NCI-H1105 (cell line): Measurements from ENCODE around the gene GJB2.

Source experiments
- DNase-seq: peaks from one replicate; lab custom pipeline; 2025; lab: John Stamatoyannopoulos, UW

Gene GJB2

DNA sequence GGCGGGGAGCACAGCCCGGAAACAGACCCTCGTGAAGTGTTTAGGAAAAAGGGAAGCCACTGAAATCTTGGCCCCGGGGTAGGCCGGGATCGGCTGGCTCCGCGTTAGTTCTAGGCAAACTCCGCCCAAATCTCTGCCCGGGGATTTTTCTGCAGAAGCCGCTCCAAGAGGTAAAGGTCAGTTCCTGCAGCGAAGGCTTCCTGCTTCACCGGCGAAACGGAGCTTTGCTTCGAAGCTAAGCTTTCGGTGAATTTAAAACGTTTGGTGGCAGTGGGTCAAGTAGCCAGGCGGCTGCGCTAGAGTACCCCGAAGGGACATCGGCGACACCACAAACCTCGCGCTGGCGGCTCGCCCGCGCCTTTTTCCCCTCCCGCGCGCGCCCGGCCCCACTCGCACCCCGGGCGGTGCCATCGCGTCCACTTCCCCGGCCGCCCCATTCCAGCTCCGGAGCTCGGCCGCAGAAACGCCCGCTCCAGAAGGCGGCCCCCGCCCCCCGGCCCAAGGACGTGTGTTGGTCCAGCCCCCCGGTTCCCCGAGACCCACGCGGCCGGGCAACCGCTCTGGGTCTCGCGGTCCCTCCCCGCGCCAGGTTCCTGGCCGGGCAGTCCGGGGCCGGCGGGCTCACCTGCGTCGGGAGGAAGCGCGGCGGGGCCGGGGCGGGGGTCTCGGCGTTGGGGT lies 441 bp downstream of the GJB2 start:
- DNase-seq = no peak

DNA sequence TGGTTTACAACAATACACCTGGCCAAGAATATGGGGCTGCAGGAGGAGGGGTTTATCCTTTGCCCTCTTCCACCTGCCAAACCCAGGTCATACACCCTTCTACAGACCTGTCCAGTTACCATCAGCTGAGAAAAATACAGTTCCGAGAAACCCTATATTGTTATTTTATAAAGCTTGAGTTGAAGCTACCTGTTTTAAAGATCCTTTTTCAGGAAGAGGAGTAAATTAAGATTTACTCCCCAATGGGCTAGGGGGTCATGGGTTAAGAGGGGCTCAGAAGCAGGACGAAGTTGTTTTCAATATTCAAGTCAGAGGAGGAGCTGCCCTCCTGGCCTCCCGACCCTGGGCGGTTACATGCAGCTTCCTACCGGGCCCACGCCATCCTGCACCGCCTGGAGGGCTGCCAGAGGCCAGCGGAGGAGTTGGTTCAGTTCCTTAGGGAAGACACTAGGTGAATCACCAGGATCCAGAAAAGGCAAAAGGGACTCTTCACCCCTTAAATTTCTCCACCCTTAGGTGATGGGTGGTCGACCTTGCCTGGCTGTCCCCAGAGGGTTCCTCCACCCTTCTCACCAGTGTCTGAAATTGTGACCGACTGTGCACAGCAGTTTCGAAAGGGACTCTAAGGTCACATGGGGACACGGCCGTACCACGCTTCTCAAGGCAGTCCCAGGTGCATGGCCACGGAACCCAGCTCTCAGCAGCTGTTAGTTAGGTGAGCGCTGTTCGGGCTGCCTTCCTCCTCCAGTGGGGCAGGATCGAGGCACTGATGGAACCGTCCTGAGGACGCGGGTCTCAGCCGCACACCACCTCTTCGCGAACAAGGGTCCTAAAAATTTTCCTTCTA lies 1.2 kb downstream of the GJB2 start:
- no peak for DNase-seq

DNA sequence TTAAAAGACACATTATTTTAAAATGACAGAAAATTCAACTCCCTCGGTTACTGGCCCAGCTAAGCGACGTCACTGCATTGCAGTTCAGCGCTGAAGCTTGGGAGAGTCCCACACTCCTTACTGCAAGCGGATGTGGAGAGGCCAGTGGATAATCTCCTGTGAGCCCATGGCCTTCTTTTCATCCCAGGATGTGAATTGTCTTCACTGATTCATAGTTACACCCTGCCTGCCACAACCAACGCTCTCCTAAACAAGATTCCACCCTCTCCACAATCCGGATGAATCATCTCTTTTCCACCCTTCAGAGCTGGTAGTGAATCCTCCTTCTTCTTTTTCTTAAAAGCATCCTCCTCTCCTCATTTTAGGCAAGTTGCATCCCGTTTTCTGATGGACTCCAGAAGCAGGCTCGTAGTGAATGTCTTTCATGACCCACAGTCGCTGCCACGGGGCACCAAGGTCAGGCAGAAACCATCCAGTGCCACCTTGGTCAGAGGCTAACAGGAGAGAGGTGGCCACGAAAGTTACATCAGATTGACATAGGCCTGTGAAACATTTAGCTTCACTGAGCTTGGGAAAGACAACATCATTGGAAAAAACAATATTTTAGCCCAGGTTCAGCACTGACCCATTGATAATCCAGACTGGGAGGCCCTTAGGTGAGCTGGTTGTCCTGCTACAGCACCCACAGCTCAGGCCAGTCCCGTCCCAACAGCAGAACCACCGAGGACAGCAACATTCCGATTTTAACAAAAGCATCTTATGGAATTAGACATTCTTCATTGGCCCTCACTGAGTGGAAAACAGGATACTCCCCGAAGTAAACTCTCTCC lies 2.0 kb downstream of the GJB2 start:
- DNase-seq = no peak

DNA sequence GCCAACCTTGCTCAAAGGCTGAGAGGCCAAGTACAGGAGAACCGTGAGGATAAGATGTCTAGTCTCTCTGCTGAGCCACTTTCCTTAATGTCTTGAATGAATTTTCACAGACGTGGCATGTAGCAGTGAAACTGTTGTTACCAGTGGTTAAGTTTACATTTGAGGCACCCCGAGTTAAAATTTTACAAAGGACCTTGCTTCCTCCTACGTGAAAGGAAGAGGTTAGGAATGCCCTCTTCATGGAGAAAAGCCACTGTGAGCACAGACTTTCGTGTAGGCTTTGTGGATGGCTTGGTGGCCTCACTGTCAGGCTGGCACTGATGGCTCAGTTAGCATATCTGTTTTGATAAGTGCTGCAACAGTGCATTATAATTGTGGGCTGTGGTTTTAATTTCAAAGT lies 2.7 kb downstream of the GJB2 start:
- DNase-seq = no peak

DNA sequence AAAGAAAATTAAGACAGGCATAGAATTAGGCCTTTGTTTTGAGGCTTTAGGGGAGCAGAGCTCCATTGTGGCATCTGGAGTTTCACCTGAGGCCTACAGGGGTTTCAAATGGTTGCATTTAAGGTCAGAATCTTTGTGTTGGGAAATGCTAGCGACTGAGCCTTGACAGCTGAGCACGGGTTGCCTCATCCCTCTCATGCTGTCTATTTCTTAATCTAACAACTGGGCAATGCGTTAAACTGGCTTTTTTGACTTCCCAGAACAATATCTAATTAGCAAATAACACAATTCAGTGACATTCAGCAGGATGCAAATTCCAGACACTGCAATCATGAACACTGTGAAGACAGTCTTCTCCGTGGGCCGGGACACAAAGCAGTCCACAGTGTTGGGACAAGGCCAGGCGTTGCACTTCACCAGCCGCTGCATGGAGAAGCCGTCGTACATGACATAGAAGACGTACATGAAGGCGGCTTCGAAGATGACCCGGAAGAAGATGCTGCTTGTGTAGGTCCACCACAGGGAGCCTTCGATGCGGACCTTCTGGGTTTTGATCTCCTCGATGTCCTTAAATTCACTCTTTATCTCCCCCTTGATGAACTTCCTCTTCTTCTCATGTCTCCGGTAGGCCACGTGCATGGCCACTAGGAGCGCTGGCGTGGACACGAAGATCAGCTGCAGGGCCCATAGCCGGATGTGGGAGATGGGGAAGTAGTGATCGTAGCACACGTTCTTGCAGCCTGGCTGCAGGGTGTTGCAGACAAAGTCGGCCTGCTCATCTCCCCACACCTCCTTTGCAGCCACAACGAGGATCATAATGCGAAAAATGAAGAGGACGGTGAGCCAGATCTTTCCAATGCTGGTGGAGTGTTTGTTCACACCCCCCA lies 3.8 kb downstream of the GJB2 start:
- DNase-seq = no peak

DNA sequence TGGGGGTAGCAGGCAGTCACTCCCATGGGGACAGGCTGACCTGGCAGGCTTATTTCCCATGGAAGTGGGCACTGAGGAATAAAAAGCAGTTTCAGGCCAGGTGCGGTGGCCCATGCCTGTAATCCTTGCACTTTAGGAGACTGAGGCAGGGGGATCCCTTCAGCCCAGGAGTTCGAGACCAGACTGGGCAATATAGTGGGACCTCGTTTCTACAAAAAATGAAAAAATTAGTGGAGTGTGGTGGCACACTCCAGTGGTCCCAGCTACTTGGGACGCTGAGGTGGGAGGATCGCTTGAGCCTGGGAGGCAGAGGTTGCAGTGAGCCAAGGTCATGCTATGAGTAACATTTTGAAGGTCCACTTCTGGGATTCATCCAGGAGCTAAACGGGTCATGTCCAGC lies 6.0 kb downstream of the GJB2 start:
- no peak for DNase-seq

DNA sequence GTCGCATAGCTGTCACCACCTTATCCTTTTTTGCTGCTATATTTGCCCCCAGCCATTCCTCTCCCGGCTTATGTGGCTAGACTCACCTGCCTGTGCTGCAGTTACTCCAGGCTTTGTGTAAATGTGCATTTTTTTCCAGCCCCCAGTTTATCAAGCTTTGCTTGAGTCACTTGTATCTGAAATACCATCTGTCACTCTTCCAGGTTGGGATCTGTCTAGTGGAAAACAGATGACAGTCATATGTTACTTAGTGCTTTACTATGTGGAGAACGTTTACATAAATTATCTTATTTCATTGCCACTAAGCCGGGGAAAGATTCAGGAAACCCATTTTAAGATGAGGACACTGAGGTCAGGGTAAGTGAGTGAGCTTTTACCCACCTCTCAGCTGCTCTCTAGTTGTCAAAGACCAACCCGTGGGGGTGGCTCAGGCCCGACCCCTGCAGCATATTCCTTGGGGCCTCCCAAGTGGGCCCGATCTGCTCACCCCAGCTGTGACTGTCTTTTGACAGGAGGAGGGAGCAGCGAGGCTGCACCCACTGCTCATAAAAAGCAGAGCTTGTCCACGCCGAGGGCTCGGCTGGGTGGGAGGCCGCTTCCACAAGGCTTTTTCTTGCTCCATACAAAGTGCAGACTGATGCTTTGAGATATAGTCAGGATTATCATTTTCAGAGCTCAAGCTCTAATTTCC lies 7.2 kb downstream of the GJB2 start:
- no peak for DNase-seq

DNA sequence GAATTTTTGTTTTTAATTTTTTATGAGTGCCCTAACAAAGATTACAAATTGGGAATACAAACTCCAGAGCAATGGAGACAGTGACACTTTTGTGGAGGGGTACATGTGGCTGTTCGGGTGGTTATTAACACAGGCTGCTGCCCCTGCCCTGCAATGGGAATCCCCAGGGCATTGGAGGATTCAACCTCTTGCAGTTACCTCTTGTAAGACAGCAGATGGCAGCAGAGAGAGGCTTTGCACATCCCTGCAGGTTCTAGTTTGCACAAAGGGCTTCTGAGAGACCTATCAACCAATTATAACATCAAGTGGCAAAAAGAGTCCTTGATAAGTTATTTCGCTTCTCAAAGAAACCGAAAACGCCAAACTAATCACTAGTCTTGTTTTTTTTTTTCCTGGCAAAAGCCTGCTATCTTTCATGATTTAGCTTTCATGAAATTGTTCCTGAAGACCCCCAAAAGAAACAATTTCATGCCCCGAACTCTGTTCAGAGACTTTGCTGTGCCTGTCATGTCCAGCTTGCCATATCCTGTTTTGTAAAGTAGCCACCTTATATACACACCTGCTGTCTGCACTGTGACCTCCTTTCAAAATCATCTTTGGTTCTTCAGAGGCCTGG lies 10.4 kb downstream of the GJB2 start:
- DNase-seq = peak; percentile 43

DNA sequence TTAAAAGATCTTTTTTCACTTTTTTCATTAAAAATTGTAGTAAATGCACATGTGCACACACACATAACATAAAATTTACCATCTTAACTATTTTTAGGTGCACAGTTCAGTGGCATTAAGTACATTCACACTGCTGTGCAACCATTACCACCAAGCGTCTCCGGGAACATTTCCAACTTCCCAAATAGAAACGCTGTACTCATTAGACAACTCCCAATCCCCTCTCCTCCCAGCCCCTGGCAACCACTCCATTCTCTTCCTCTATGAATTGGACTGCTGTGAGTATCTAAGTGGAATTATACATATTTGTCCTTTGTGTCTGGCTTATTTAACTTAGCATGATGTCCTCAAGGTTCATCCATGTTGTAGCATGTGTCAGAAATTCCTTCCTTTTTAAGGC lies 11.6 kb downstream of the GJB2 start:
- DNase-seq = no peak

DNA sequence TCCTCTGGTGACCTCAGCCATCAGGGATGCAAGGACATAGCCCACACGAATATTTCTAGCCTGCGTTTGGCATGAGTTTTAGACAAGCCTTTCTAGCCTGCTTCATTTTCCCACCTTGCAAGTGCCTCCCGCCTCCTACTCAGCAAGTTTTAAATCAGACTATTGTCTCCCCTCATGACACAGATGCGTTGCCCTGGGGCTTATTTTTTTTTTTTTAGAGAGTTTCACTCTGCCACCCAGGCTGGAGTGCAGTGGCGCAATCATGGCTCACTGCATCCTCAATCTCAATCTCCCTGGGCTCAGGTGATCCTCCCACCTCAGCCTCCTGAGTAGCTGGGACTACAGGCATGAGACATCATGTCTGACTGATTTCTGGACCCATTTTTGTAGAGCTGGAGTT lies 14.6 kb downstream of the GJB2 start:
- DNase-seq = no peak

DNA sequence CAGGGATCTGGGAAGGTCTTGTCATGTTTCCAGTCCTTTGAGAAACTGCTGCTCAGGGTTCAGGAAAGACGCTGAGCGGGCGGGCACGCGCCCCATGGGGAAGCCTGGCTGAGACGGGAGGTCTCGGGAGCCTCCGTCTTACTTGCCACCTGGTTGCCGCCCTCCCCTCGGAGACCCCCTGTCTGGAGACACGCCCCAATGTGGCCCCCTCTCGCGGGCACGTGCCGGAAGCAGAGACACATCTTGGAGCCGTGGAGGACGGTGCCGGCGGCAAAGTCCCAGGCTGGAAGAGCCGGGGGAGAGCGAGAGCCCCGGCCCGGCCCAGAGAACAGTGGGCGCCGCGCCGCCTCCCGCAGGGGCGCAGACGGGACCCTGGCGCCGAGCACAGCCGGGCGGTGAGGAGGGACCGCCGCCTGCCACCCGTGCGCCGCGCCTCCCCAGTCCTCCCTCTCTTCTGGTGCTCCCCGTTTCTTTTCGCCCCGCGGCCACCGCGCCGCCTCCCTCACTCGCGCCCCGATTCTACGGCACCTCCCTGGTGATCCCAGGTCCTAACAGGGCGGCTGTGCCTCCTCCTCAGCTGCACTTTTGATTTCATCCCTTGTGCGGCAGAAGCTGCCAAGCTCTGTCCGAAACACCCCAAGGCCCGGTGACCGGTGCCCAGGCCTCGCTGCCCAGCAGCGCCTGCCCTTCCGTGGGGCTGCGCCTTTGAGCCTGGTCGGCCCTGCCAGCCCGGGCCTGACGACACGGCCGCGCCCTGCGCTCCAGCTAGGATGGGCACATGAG lies 15.5 kb downstream of the GJB2 start:
- no peak for DNase-seq

DNA sequence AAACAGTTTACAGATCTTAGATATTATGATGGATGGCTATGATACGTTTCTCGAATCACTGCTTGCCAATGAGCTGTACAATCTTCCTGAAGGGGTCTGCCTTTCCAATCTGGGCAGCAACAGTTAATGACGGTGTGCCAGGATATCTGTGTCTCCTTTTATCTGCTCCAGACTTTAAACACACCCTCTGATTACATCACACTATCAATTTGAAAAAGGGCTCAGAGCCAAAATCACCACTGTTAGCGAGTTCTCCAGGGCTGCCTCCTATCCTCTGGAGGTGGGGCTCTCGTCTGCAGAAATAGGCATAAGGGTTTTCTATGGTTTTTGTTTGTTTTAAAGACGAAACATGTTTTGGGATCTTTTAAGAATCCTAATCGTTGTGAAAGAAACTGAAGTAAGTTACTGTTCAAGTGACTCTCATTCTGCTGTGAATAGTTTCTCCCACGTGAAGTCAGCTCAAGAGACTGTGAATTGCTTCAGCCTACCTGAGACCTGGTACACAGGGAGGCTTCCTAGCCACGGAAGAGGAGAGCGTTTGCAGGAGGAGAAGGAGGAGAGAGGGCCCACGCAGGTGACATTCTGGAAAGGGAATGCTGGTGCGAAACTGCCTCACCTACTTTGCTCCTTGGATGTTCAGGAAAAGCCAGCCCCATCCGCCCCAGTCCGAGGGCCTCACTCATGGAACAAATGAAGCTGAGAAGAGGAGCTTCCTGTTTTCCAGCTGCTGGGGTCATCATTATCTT lies 16.7 kb downstream of the GJB2 start:
- no peak for DNase-seq

DNA sequence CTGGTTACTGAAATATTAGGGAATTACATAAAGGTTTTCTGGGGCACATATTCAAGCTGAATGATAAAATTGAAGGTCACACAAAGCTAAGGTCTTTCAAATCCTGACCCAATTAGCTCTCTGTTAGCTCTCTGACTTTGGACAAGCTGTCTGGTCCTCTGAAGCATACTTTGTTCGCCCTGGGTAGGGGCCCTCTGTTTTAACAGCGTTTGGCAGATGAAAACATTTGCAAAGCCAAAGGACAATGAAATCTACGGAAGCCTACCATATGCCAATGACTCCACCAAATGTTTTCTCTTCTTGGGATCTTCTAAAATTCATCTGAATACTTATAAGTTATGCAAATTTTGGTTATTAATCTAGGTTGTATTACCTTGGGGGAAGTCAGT lies 17.3 kb downstream of the GJB2 start:
- DNase-seq = no peak

DNA sequence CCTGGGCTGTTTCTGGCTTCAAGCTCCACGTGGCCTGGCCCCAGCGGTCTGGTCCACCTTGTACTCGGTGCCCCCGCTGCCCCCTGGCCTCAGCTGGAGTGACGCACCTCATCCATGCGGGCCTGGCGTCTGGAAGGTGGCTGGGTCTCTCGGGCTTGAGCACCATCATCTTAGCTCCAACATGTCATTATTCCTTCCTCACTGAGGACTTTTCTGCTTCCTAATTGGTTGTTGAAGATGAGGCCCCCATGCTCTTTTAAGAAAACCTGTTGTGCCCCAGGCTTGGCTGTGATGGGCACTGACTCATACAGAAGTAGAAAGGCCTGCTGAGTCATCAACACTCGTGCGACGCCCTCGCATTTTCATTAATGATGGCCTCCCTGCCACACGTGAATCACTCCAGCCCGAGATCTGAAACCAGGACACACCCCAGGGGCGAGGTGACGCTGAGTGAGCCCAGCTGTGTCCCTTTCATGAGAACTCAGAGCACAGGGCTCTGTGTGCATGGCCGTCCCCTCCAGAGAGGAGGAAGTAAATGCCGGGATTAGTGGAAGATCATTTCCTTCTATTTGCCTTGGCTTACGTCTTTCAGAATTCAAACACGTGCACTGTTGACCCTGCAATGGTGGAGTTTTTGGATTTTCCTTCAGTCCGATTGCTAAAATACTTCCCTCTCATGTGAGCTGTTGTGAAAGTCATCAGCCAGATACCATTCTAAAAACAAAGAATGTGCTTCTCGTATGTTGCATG lies 17.9 kb downstream of the GJB2 start:
- no peak for DNase-seq

DNA sequence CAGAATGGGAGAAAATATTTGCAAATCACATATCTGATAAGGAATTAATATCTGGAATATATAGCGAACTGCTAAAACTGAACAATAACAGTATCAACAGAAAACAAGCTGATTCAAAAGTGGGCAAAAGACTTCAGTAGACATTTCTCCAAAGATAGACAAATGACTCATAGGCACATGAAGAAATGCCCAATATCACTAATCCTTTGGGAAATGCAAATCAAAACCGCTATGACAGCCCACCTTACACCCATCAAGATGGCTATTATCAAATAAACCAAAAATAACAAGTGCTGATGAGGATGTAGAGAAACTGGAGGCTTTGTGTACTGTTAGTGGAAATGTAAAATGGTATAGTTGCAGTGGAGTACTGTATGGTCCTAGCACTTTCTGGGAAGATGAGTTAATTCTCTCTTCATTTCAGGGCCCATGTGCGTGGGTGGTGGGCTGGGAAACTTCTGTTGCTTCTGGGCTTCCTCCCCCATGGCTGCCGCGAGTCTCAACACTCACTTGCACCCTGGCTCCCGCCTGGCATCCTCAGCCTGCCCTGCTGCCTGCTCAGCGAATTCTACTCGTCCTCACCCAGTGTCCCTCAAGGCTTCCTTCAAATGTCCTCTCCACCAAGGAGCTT lies 19.5 kb downstream of the GJB2 start:
- no peak for DNase-seq

DNA sequence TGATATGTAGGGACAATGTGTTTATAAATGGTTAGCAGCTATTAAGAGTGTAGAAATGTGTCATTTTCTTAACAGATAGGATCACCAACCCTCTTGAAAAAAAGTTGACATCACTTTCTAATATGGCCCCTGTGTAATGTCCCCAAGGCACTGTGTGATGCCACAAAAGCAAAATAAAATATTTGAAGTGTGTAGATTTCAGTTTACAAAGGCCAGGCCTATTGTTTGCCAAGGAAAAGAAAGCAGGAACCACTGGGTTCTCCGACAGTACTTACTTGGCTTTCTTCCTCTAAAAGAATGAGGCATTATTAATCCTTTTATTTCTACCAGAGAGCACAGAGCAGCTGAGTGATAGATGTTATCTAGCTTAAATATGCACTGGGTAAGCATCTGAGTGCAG lies 21.4 kb downstream of the GJB2 start:
- no peak for DNase-seq

DNA sequence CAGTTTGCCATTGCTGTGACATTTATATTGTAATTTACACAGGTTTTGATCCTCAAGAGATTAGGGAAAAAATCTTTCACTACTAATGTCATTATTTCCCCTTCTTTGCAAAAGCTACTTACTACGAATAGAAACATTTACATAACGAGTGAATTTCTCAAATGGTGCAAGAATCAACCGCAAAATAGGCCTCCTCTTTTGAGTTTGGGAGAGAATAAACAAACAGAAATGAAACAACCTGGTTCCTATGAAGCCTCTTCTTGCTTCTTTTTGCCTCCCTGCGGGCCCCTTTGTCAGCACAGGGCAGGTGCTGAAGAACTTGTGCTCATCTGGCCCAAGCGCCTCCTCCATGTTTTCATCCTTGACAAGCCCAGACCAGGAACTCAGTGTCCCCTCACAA lies 21.8 kb downstream of the GJB2 start:
- no peak for DNase-seq

DNA sequence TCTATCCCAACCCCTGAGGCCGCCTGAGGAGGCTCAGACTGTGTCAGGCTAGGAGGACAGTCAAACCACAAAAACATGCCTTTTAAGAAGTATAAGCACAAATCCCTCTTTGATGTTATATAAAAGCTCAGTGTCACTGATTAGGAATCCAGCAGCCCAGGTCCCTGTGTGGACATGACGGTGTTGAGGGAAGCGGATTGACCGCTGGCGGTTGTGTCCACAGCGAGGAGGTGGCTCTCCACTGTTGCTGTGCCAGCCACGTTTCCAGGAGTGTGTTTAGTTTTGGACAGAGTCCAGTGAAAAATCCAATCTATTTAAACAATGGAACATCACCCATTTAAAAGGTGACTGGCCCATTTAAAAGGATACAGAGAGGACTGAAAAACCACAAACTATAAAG lies 24.3 kb downstream of the GJB2 start:
- no peak for DNase-seq
